Right lung (tissue), 5 donors: ENCODE results near the gene MAST4. TPM values are rescaled to one million over a fixed set of nuclear protein-coding genes. Genes with fewer than 3 reads are reported as not detected.

Experiments used
- DNase-seq, 2 donors: peaks; one replicate each; pipeline ENCODE4 v3.0.0-alpha.2; 2013
- polyA plus RNA-seq, 5 donors: library from polyadenylated mRNA; unstranded; fragments of 120-200 nt; gene quantifications; one replicate each; pipeline versions ENCODE4 v1.2.1 to v1.2.3, GENCODE V29; 2013; ENCODE audit warnings: inconsistent platforms in 1 of 5, low replicate concordance in 1 of 5; ENCODE audit not compliant: insufficient read length in 5 of 5, insufficient read depth in 1 of 5

The MAST4 gene
- polyA plus RNA-seq, 5 donors = 33.7 to 51.2 (median 47.5) TPM

- DNase-seq = no peak
Measured at GRCh38 chr5:67037171-67037570, 441.0 kb downstream of the MAST4 start.

GRCh38 chr5:67038817-67039603 is 442.8 kb downstream of the MAST4 start:
- no peak for DNase-seq

DNA sequence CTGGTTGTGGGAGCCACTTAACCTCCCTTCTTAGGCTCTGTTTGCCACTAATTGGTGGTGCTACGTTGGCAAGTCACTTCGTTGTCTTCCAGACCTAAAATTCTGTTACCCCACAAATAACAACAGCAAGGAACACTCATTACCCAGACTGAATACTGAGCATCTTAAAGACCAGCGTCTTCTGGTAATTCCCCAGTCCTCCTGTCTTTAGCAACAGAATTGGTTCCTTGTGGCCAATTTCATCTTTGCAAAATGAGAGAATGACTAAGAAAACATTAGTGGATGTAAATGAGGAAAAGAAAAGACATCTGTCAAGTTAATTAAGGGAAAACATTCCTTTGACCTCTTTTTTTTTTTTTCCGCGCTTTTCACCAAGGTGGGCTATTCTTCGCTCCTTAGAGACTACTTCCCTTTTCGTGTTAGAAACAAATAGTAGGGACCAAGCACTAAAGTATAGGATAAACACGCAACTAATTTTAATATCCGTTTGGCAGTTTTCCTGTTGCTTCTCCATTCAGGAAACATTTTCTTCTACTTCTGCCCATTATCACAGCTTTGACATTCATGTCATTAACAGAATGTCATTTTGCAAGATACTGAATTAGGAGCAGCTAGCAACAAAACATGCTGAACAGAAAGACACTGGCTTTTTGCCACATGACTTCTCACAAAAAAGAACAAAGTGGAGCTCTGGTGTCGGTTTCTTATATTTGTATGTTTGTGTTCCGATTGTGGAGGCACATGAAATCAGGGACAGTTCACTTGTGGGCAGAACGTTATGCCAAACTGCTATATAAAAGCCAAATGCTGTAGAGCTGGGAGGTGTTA is 446.2 kb downstream of the MAST4 start:
- peak; percentile 74 to 75 for DNase-seq

- no peak for DNase-seq
Measured at GRCh38 chr5:67043796-67044511, 447.8 kb downstream of the MAST4 start.

GRCh38 chr5:67045816-67046740 is 449.9 kb downstream of the MAST4 start:
- no peak for DNase-seq

DNA sequence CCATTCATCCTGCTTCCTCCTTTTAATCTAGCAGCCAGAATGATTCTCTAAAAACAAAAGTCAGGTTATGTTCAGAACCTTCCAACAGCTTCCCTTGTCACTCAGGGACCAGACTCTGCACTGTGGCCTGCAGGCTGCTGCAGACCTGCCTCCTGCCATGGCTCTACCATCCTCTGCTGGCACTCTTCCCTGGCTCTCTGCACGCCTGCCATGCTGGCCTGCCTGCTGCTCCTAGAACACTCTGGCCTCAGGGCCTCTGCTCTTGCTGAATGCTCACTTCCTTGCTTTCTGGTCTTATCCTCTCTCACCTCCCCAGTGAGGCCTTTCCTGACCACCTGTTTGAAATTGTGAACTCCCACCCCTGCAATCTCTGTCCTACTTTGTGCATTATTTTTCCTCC is 451.0 kb downstream of the MAST4 start:
- no peak for DNase-seq

- no peak for DNase-seq
Measured at GRCh38 chr5:67047616-67048015, 451.4 kb downstream of the MAST4 start.

DNA sequence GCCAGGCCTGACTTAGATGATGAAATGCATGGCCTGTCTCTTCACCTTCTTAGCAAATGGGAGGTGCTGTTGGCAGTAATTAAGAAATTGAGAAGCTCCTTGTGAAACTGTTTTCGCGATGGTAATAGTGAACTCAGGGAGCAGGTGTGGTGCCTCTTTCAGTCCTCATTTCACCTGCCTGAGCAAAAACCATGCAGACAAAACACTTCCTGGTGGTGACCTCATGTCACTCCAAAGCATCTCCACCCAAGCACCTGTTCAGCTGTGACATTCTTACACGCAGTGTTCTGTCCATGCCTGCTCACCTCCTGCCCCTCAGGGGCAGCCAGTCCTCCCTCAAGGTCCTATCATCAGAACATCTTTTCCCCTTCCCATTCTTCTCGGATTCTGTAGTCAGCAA is 453.9 kb downstream of the MAST4 start:
- DNase-seq = no peak

DNA sequence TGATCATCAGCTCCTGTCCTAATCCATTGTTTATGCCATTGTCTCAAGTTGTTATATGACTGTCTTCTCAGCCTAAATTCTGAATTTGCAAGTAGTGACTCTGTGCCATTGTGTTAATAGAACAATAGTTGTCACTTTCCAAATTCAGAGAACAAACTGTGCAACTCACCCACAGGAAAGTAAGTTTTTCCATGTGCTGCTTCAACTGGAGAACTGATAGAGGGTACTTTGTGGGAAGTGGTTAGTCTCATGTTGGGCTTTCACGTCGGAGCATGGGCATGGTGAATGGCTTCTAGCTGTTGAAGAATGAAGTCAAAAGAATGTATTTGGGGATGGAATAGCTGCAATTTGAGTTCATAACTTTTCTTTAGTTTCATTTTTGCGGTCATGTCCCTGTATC is 454.4 kb downstream of the MAST4 start:
- DNase-seq = no peak

DNA sequence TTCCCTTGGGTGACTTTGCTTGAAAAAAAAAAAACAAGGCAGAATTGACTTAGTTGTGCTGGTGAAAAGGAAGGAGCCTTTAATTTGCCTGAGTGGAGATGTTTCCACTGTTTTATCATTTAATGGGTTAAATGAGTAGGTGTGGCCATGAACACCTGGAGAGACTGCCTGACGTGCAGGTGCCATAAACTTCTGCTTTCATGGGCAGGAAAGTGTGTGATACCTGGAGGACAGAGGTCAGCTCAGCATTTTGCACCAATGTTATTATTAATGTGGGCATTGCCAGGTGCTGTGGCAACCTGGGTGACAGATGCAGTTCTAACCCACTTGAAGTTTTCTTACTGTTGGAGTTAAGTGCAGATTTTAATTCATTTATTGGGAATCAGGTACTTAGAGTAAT is 455.0 kb downstream of the MAST4 start:
- no peak for DNase-seq

- DNase-seq = no peak
Measured at GRCh38 chr5:67052034-67052433, 455.8 kb downstream of the MAST4 start.

DNA sequence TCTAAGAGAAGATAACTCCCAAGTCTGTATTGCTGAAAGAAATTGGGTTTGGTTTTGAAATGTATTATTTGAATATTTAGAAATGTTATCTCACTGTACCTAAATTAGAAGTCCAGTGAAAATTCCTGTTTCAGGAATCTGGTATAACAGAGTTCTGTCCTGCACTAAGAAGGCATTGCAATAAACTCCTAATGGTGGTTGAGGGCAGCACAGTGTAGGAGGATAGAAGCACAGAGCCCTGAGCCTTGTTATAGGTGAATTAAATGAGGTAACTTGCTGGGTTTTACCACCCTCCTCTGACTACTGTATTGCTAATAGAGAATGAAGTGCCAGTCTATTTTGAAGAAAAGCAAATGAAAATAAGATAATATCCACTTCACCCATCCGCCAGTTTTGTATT is 457.0 kb downstream of the MAST4 start:
- DNase-seq = no peak

DNA sequence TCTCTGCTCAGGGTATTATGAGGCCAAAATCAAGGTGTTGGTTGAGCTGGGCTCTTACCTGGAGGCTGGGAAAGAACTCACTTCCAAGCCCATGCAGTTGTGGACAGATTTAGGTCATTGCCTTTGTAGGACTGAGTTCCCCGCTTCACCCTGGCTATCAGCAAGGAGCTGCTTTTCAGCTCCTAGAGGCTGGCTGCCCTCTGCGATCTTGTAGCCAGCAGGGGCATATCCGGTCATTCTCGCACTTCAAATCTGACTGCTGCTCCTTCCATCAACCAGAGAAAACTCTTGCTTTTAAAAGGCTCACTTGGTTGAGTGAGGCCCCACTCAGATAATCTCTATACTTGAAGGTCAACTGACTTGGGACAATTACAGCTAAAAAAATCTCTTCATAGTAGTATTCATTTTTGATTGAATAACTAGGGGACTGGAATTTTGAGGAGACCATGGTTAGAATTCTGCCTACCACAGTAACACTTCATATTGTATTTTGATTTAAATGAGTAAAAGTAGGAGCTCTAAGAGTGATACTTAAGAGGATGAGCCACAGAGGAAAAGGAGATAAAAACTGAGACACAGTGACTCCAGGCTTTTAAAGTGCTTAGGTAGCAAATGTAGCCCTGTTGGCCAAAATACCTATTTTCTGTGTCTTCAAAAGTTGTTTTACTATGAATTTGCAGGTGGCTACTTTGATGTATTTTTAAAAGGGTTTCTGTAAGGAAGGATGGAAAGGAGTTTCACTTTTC is 463.0 kb downstream of the MAST4 start:
- no peak for DNase-seq

DNA sequence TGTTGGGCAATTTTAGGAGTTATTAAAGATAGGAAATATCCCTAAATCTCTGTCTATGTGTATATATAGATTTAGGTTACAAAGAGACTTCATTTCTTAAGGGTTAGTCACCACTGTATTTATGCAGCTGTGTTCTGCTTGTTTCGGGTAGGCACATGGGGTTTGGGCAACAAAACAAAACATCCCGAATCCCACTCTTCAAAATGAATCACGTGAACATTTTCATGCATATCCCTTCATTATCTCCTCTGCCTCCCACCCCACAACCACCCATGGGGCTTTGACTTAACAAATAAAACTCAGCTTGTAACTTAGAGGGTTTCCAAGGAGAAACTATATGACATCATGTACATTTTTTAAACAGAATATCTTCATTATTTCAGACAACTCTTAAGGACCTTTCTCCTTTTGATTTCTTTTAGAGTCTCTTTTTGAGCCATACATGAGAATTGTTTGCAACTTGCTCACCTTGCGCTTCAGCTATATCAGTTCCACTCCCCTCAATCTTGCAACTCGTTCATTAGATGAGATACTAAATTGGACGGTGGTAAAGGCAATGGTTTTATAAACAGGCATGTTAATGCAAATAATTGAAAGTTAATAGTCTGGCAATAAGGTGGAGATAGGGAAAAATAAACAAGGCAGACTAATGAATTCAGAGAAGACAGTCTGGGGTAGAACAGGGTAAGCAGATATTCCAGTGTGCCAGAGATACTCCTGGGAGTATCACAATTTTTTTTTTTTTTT is 463.7 kb downstream of the MAST4 start:
- no peak for DNase-seq

DNA sequence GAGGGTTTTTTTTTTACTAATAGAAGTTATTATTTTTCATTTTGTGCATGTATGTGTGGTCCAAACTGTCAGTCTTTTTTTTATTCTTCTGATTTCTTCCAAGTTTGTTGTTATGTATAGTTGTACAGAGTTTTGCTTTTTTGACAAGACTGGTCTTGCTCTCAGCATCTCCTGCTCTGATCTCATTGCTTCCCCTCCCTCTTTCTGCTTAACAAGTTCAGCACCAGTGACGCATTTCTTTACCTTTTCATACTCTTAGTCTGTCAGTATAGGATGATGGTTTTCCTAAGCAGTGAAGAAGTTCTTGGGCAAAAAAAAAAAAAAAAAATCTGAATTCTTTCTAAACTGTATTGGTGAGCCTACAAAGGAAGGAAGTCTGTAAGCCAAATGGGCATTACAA is 465.3 kb downstream of the MAST4 start:
- DNase-seq = no peak

DNA sequence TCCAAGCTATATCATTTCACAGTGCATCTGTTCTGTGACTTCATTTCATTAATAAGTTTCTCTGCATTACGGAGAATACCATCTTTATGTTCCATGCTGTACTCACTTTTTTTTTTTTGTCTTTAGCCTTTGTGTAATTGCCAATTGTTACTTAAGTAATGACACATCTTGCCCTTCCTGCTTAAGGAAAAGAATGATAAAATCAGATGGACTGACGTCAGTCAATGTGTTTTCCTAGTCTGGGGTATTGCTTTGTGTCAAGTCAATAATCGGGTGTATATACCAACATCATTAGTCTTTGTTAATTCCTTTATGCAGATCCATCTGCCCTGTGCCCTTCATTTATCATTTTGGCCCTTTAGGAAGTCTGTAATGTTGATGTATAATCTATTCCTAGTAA is 466.9 kb downstream of the MAST4 start:
- no peak for DNase-seq

DNA sequence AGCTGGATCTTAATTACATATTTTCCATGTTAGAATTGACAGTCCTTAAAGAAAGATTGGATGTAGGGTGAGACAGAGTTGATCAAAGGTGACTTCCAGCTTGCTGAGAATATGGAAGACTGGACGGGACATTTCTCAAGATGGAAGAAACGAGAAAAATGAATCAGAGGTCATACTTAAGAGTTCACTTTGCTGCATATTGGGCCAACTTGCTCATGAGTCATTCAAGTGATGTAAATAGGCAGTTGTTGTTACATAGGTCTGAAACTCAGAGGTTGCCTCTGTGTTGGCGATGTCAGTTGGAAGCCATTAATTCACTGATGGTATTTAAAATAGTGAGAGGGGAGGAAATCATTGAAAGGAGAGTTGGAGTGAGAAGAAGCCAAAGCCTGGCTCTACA is 467.6 kb downstream of the MAST4 start:
- no peak for DNase-seq

DNA sequence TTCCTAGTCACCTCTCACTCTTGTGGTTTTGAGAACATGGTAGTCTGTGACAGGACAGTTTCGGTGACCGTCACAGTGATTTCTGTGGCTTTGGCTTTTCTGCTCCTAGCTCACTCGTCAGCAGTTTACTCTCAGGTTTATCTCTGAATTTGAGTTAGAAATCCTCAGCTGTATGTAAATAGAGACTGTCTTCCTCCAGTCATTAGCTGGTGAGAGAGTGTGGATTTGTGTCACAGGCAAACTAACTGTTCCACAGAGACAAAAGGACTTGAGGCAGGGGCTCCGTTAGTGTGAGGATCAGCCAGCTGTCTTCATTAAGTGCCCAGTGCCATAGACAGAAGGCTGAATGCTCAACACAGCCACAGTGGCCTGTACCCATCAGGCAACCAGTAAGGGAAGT is 469.0 kb downstream of the MAST4 start:
- no peak for DNase-seq

- DNase-seq = no peak
Measured at GRCh38 chr5:67065696-67066095, 469.5 kb downstream of the MAST4 start.

DNA sequence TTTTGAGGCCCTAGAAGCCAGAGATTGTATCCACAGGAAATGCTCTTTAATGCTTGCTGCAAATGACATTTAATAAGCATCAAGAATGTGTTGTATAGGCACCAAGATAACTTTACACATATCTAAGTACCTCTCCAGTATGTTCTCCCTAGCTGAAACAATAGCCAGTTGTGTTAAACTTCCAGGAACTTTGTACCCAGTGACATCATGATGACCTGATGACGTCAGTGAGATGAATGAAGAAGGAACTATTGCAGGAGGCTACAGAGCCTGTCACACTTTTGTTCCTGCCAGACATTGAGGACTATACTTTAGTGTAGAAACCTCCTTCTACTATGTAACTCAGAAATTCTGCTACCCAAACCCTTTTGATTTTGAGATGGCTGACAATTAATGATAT is 470.6 kb downstream of the MAST4 start:
- DNase-seq = no peak
